ENCODE measurements around the gene ZNF578.

- TF ChIP-seq EZH2 (optimal IDR thresholded peaks at IDR 0.05; ENCODE audit: low read depth, low read length) (no peak), EZH2phosphoT487 (IDR thresholded peaks at IDR 0.05; ENCODE audit: low read length) (no peak)
- TF ChIP-seq, protein P1, sequence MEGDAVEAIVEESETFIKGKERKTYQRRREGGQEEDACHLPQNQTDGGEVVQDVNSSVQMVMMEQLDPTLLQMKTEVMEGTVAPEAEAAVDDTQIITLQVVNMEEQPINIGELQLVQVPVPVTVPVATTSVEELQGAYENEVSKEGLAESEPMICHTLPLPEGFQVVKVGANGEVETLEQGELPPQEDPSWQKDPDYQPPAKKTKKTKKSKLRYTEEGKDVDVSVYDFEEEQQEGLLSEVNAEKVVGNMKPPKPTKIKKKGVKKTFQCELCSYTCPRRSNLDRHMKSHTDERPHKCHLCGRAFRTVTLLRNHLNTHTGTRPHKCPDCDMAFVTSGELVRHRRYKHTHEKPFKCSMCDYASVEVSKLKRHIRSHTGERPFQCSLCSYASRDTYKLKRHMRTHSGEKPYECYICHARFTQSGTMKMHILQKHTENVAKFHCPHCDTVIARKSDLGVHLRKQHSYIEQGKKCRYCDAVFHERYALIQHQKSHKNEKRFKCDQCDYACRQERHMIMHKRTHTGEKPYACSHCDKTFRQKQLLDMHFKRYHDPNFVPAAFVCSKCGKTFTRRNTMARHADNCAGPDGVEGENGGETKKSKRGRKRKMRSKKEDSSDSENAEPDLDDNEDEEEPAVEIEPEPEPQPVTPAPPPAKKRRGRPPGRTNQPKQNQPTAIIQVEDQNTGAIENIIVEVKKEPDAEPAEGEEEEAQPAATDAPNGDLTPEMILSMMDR (IDR thresholded peaks at IDR 0.05; ENCODE audit: low read length), result no peak
These were observed 70.7 kb downstream of the ZNF578 start for GRCh38 chr19:52524086-52524485.

Measured in MM.1S (cell line).